22Rv1 (cell line): Measurements from ENCODE around the gene ZNF423.

ENCODE experiments used
- ZFX ChIP-seq: fragments of 450-650 bp; IDR thresholded peaks from 2 replicates; pipeline ENCODE4 v1.6.1; 2017; ENCODE audit warnings: antibody characterized with exemption, borderline replicate concordance
- TF ChIP-seq, protein P1 (sequence below): fragments of 450-650 bp; IDR thresholded peaks from 2 replicates; pipeline ENCODE4 v1.5.1; 2017; ENCODE audit warnings: mild to moderate bottlenecking

DNA sequence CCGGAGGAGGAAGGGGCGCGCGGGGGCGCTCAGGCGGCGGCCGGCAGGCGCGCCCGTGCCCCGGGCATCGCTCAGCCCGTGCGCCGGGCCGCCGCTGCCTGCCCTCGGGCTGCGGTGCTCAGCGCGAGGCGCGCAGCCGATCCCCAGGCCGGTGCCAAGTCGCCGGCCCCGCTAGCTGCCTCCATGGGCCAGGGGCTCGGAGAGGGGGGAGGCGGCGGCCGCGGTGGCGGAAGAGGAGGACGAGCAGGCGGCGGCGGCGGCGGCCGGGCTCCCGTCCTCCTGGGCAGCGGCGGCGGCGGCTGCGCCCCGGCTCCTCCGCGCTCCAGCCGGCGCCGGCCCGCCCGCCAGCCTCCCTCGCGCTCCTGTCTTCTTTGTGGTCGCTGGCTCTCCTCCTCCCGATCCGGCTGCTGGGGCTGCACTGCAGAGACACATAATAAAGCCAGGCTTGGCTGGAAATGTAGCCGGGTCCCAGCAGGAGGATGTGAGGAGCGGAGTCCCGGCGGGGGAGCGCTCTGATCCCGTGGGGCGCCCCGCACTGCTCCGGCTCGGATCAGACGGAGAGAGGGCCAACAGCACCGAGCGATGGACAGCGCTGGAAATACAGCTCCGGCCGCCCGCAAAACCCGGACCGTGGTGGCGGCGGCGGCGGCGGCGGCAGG is 889 bp upstream of the ZNF423 start:
- TF ChIP-seq, protein P1, sequence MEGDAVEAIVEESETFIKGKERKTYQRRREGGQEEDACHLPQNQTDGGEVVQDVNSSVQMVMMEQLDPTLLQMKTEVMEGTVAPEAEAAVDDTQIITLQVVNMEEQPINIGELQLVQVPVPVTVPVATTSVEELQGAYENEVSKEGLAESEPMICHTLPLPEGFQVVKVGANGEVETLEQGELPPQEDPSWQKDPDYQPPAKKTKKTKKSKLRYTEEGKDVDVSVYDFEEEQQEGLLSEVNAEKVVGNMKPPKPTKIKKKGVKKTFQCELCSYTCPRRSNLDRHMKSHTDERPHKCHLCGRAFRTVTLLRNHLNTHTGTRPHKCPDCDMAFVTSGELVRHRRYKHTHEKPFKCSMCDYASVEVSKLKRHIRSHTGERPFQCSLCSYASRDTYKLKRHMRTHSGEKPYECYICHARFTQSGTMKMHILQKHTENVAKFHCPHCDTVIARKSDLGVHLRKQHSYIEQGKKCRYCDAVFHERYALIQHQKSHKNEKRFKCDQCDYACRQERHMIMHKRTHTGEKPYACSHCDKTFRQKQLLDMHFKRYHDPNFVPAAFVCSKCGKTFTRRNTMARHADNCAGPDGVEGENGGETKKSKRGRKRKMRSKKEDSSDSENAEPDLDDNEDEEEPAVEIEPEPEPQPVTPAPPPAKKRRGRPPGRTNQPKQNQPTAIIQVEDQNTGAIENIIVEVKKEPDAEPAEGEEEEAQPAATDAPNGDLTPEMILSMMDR, result no peak
- TF ChIP-seq ZFX, result no peak
